ENCODE data around the gene FAM234A. TPM values are rescaled to one million over a fixed set of nuclear protein-coding genes. Genes with fewer than 3 reads are reported as not detected.
"Not testable (repeated sequence)": the region's sequence is repeated elsewhere in the genome, so short reads cannot be mapped to it uniquely, and the experiment has no call there.

Gene FAM234A
- polyA plus RNA-seq, 2 donors, result 35.9 to 39.6 TPM

- H3K9me3 ChIP-seq (ENCODE audit: control insufficient read depth in 2 of 2, insufficient read depth in 1 of 2, low read depth in 1 of 2, low read length in 1 of 2); H3K27ac ChIP-seq (ENCODE audit: low read depth in 2 of 2, low read length in 1 of 2); H3K27me3 ChIP-seq (ENCODE audit: control insufficient read depth in 1 of 2, insufficient read depth in 2 of 2, low read length in 2 of 2); H3K4me3 ChIP-seq (ENCODE audit: low read depth in 1 of 2, low read length in 2 of 2): not testable (repeated sequence)
- 83 to 85% methylated on average over 17 of the region's 17 CpGs for WGBS, 2 donors
- Histone ChIP-seq H3K36me3 (ENCODE audit: control insufficient read depth in 2 of 2, insufficient read depth in 2 of 2, low read length in 1 of 2) (peaks cover 12 to 20% of the 10 kb centered on the region in 2 donors), H3K4me1 (ENCODE audit: control insufficient read depth in 2 of 2, insufficient read depth in 2 of 2, low read length in 1 of 2) (peaks cover 4 to 15% of the 10 kb centered on the region in 2 donors)
Measured at GRCh38 chr16:267562-267961, 32.9 kb downstream of the FAM234A start.

GRCh38 chr16:268141-269053, 33.8 kb downstream of the FAM234A start:
- 43 to 50% methylated on average over 38 to 40 of the region's 40 CpGs for WGBS, 2 donors
- Histone ChIP-seq H3K4me3 (ENCODE audit: low read depth in 1 of 2, low read length in 2 of 2) (no peak overlapping the region), H3K27ac (ENCODE audit: low read depth in 2 of 2, low read length in 1 of 2) (peak overlapping the region in 1 of 2 donors; percentile 56)

GRCh38 chr16:269061-269796, 34.6 kb downstream of the FAM234A start:
- WGBS, 2 donors, result 73 to 81% methylated on average over 24 of the region's 24 CpGs

More at GRCh38 chr16:268141-269053, 33.8 kb downstream of the FAM234A start:
- H3K36me3 ChIP-seq (ENCODE audit: control insufficient read depth in 2 of 2, insufficient read depth in 2 of 2, low read length in 1 of 2), result peaks cover 11 to 14% of the 10 kb centered on the region in 2 donors
- peaks cover 0 to 3% of the 10 kb centered on the region in 2 donors for H3K9me3 ChIP-seq (ENCODE audit: control insufficient read depth in 2 of 2, insufficient read depth in 1 of 2, low read depth in 1 of 2, low read length in 1 of 2)
- H3K27me3 ChIP-seq (ENCODE audit: control insufficient read depth in 1 of 2, insufficient read depth in 2 of 2, low read length in 2 of 2), result no peaks in the 10 kb centered on the region
- peaks cover 6 to 15% of the 10 kb centered on the region in 2 donors for H3K4me1 ChIP-seq (ENCODE audit: control insufficient read depth in 2 of 2, insufficient read depth in 2 of 2, low read length in 1 of 2)

GRCh38 chr16:270381-271255, 36.0 kb downstream of the FAM234A start:
- H3K27ac ChIP-seq (ENCODE audit: low read depth in 2 of 2, low read length in 1 of 2), result no peak overlapping the region

More at GRCh38 chr16:269061-269796, 34.6 kb downstream of the FAM234A start:
- Histone ChIP-seq H3K4me3 (ENCODE audit: low read depth in 1 of 2, low read length in 2 of 2) (no peak overlapping the region), H3K27me3 (ENCODE audit: control insufficient read depth in 1 of 2, insufficient read depth in 2 of 2, low read length in 2 of 2) (no peaks in the 10 kb centered on the region), H3K4me1 (ENCODE audit: control insufficient read depth in 2 of 2, insufficient read depth in 2 of 2, low read length in 1 of 2) (peaks cover 9 to 15% of the 10 kb centered on the region in 2 donors), H3K36me3 (ENCODE audit: control insufficient read depth in 2 of 2, insufficient read depth in 2 of 2, low read length in 1 of 2) (peaks cover 5 to 8% of the 10 kb centered on the region in 2 donors), H3K27ac (ENCODE audit: low read depth in 2 of 2, low read length in 1 of 2) (no peak overlapping the region), H3K9me3 (ENCODE audit: control insufficient read depth in 2 of 2, insufficient read depth in 1 of 2, low read depth in 1 of 2, low read length in 1 of 2) (no peaks in the 10 kb centered on the region)

GRCh38 chr16:272633-273546, 38.3 kb downstream of the FAM234A start:
- Histone ChIP-seq H3K27me3 (ENCODE audit: control insufficient read depth in 1 of 2, insufficient read depth in 2 of 2, low read length in 2 of 2) (peaks cover 0 to 3% of the 10 kb centered on the region in 2 donors), H3K36me3 (ENCODE audit: control insufficient read depth in 2 of 2, insufficient read depth in 2 of 2, low read length in 1 of 2) (no peaks in the 10 kb centered on the region), H3K4me1 (ENCODE audit: control insufficient read depth in 2 of 2, insufficient read depth in 2 of 2, low read length in 1 of 2) (peaks cover 9 to 17% of the 10 kb centered on the region in 2 donors), H3K4me3 (ENCODE audit: low read depth in 1 of 2, low read length in 2 of 2) (no peak overlapping the region), H3K27ac (ENCODE audit: low read depth in 2 of 2, low read length in 1 of 2) (no peak overlapping the region), H3K9me3 (ENCODE audit: control insufficient read depth in 2 of 2, insufficient read depth in 1 of 2, low read depth in 1 of 2, low read length in 1 of 2) (no peaks in the 10 kb centered on the region)
- 73 to 78% methylated on average over 34 to 36 of the region's 36 CpGs for WGBS, 2 donors

More at GRCh38 chr16:270381-271255, 36.0 kb downstream of the FAM234A start:
- Histone ChIP-seq H3K9me3 (ENCODE audit: control insufficient read depth in 2 of 2, insufficient read depth in 1 of 2, low read depth in 1 of 2, low read length in 1 of 2) (no peaks in the 10 kb centered on the region), H3K4me3 (ENCODE audit: low read depth in 1 of 2, low read length in 2 of 2) (no peak overlapping the region), H3K27me3 (ENCODE audit: control insufficient read depth in 1 of 2, insufficient read depth in 2 of 2, low read length in 2 of 2) (peaks cover 0 to 3% of the 10 kb centered on the region in 2 donors), H3K4me1 (ENCODE audit: control insufficient read depth in 2 of 2, insufficient read depth in 2 of 2, low read length in 1 of 2) (peaks cover 9 to 21% of the 10 kb centered on the region in 2 donors), H3K36me3 (ENCODE audit: control insufficient read depth in 2 of 2, insufficient read depth in 2 of 2, low read length in 1 of 2) (no peaks in the 10 kb centered on the region)
- WGBS, 2 donors, result 82 to 85% methylated on average over 33 to 34 of the region's 34 CpGs

- peaks cover 9 to 10% of the 10 kb centered on the region in 2 donors for H3K4me1 ChIP-seq (ENCODE audit: control insufficient read depth in 2 of 2, insufficient read depth in 2 of 2, low read length in 1 of 2)
- H3K9me3 ChIP-seq (ENCODE audit: control insufficient read depth in 2 of 2, insufficient read depth in 1 of 2, low read depth in 1 of 2, low read length in 1 of 2), result no peaks in the 10 kb centered on the region
- peaks cover 0 to 3% of the 10 kb centered on the region in 2 donors for H3K27me3 ChIP-seq (ENCODE audit: control insufficient read depth in 1 of 2, insufficient read depth in 2 of 2, low read length in 2 of 2)
- H3K27ac ChIP-seq (ENCODE audit: low read depth in 2 of 2, low read length in 1 of 2), result no peak overlapping the region
- H3K36me3 ChIP-seq (ENCODE audit: control insufficient read depth in 2 of 2, insufficient read depth in 2 of 2, low read length in 1 of 2), result no peaks in the 10 kb centered on the region
- 61 to 70% methylated on average over 25 to 30 of the region's 30 CpGs for WGBS, 2 donors
- no peak overlapping the region for H3K4me3 ChIP-seq (ENCODE audit: low read depth in 1 of 2, low read length in 2 of 2)
Measured at GRCh38 chr16:273547-274421, 39.2 kb downstream of the FAM234A start.

GRCh38 chr16:275041-275641, 40.5 kb downstream of the FAM234A start:
- H3K36me3 ChIP-seq (ENCODE audit: control insufficient read depth in 2 of 2, insufficient read depth in 2 of 2, low read length in 1 of 2), result no peaks in the 10 kb centered on the region
- 2 to 3% methylated on average over 39 to 58 of the region's 58 CpGs for WGBS, 2 donors
- H3K9me3 ChIP-seq (ENCODE audit: control insufficient read depth in 2 of 2, insufficient read depth in 1 of 2, low read depth in 1 of 2, low read length in 1 of 2), result no peaks in the 10 kb centered on the region
- no peak overlapping the region for H3K27ac ChIP-seq (ENCODE audit: low read depth in 2 of 2, low read length in 1 of 2)
- peak overlapping the region; percentile 45 to 46 for H3K4me3 ChIP-seq (ENCODE audit: low read depth in 1 of 2, low read length in 2 of 2)
- H3K4me1 ChIP-seq (ENCODE audit: control insufficient read depth in 2 of 2, insufficient read depth in 2 of 2, low read length in 1 of 2), result peaks cover 5 to 6% of the 10 kb centered on the region in 2 donors
- peaks cover 0 to 3% of the 10 kb centered on the region in 2 donors for H3K27me3 ChIP-seq (ENCODE audit: control insufficient read depth in 1 of 2, insufficient read depth in 2 of 2, low read length in 2 of 2)

Measured in esophagus (tissue), 2 donors.